ENCODE data around the gene LCE1B.

Gene LCE1B

GRCh38 chr1:152860129-152860528 lies 48.4 kb downstream of the LCE1B start:
- DNase-seq (ENCODE audit: low read depth): no peak
- no peak for TF ChIP-seq CTCF (IDR thresholded peaks at IDR 0.05; ENCODE audit: low read depth, low read length)
- no peak for TF ChIP-seq MYC (IDR thresholded peaks at IDR 0.05; ENCODE audit: low read depth, low read length)
- no peak for TF ChIP-seq MAX (IDR thresholded peaks at IDR 0.05; ENCODE audit: low read depth, low read length)
- TF ChIP-seq POLR2A (IDR thresholded peaks at IDR 0.05; ENCODE audit: extremely low read depth, insufficient read length): no peak
- no peak overlapping the region for H3K4me3 ChIP-seq (ENCODE audit: low read depth, low read length)

GRCh38 chr1:152861374-152861773 lies 49.6 kb downstream of the LCE1B start:
- no peak for DNase-seq (ENCODE audit: low read depth)
- TF ChIP-seq MAX (IDR thresholded peaks at IDR 0.05; ENCODE audit: low read depth, low read length): no peak
- no peak for TF ChIP-seq MYC (IDR thresholded peaks at IDR 0.05; ENCODE audit: low read depth, low read length)
- TF ChIP-seq CTCF (IDR thresholded peaks at IDR 0.05; ENCODE audit: low read depth, low read length): no peak
- no peak for TF ChIP-seq POLR2A (IDR thresholded peaks at IDR 0.05; ENCODE audit: extremely low read depth, insufficient read length)
- no peak overlapping the region for H3K4me3 ChIP-seq (ENCODE audit: low read depth, low read length)

Data from NB4 (cell line).